Measurements from ENCODE around the gene COMMD2.

Gene COMMD2

DNA sequence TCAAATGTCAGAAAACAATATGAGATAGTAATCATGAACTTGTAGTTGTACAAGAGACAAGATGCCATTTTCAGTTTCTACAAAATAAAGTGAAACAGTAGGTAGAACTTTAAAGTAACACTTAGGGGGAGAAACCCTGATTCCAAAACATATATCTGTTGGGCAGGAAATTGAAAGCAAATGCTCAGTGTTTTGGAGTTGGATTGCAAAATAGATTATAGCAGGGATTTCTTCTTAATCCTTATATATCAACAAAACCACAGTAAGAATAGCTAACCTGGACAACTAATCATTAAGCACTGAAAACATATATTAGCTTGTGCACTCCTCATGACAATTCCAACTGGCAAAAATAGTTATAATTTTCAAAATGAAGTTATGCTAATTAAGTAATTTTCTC, 46.9 kb downstream of the COMMD2 start:
- no peak for DNase-seq

DNA sequence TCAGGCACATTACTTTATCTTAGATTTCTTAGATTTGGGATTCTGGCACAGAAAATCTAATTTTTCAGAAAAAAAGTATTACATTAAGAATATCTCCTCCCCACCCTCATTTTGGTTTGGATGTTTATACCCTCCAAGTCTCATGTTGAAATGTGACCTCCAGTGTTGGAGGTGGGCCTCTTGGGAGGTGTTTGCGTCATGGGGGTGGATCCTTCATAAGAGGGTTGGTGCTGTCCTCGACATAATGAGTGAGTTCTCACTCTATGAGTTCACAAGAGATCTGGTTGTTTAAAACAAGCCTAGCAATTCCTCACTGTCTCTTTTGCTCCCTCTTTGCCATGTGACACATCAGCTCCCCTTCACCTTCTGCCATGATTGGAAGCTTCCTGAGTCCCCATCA, 48.8 kb downstream of the COMMD2 start:
- DNase-seq = no peak

DNA sequence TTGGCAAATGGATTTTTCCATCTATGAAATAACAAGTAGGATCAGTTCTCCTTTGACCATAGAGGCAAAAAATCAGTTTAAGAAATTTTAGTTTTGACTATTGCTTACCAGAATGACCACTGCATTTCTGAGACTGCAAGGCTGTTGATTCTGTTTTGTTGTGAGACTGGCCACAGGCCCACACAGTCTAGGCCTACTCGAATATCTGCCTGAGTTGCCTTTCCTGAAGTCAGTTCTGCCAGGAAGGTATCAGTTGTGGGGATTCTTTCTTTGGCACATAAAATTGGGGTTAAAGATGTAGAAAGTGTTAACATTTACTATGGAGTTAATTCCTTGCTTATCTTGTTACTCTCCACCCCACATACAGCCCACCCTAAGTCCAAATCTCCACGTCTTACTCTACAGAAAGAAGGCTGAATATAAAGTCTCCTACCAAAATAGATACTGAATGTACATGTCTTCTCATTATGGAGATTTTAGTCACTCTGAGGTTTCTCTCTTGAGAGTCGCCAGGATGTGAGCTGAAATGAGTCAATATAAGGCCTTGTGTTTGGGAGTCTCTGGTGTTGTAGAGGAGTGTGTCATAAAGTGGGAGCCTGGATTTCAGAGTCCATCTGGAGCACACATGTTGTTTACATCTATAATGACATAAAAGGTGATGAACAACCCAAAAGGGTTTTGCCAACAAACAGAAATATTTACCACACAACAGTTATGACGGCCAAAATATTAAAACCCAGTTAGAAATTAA, 49.4 kb downstream of the COMMD2 start:
- no peak for DNase-seq

DNA sequence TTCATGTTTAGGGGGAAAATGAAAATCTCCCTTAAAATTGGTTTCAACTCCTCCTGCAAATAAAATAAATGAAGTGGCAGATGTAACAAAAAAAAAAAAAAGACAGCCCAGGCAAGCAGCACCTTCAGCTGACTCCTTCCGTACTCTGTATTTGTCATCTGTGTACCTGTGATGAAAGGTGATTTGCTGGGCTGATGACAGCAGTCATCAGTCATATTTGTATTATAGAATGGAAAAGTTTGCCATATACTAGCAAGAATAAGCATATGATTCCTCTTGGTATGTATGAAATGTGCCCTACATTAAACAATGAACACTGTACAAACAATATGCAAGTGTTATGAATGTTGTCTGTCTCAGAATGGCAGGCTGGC, 50.3 kb downstream of the COMMD2 start:
- DNase-seq = no peak

DNA sequence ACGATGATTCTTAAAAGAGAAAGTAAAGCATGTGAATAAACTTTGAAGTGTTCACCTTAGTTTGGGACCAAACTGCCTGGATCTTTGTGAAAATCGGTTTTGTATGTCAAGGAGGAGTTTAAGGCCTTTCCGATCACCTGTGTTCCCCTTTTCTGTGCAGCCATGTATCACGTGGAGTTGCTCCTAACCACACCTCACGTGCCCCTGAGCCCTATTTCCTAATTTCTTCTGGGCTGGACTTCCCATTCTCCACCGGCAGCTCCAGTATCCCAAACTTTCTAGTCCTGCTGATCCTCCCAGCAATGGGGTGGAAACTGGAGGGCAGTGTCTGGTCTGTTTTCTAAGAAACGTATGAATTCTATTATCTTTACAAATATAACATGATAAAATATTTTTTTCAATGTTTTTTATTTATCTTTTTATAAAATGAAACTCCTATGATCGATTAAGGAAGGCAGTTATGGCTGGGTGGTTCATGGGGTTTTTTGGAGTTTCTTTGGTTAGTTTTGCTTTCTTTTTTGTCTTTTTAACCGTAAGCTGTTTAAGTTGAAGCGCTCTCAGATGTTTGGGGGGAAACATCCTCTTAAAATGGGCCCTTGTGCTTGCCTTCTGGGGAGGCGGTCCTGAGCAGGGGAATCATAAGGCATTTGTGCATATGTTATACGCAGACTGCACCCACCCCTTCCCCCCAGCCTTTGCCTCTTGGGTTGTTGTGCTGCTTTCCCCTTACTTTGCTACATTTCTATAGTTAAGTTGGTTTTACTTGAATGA, 50.9 kb downstream of the COMMD2 start:
- no peak for DNase-seq
